Effector CD8-positive, alpha-beta T cell (primary cell): ENCODE results near the gene C12orf43.
"Not testable (repeated sequence)": the region's sequence is repeated elsewhere in the genome, so short reads cannot be mapped to it uniquely, and the experiment has no call there.

Experiments
- DNase-seq: peaks from one replicate; lab custom pipeline; 2025; lab: John Stamatoyannopoulos, UW
- total RNA-seq, 4 experiments: gene quantifications; one replicate each; lab custom pipeline; 2026; lab: John Stamatoyannopoulos, UW

C12orf43 gene, protein sequence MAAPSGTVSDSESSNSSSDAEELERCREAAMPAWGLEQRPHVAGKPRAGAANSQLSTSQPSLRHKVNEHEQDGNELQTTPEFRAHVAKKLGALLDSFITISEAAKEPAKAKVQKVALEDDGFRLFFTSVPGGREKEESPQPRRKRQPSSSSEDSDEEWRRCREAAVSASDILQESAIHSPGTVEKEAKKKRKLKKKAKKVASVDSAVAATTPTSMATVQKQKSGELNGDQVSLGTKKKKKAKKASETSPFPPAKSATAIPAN
- 22.5 to 40.0 (median 28.1) reads per million in 4 experiments for total RNA-seq

DNA sequence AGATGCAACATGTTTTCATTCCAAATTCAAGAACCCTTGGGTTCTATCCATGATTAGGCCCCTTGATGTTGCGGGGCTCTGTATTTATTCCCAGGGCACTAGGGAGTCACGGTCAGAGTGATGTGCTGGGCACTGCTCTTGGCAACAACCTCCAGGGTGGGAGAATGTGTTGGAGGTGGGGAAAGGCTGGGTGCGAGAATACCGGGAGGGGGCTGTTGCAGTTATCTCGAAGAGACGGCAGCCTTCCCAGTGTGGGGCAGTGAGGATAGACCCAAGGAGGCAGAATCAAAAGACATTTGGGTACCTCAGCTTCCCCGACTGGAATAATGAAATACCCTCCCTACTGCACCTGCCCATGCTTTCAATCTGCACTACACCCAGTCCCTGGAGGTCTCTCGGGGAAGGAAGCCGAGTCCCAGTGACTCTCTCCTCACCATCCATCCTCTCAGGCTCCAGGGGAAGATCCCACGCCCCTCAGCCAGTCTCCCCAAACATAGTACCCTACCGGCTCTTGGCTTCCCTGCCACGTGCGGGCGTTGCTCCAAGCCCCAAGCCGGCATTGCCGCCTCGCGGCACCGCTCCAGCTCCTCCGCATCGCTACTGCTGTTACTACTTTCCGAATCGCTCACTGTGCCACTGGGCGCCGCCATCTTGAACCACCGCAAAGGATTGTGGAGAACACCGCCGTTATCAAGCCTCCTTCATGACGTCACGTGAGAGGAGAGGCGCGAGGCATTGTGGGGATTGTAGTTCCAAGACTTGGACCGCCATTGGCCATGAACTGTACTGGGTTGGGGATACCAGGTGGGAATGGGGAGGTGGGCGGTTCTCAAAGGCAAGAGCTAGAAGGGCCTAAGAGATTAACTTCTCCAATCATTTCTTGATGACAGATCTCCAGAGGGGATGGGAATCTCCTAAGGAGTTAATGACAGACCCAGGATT lies at the start of gene C12orf43:
TSS of gene C12orf43 (minus strand) at position 663 of the 942 bp plus-strand sequence. CDS start at position 650, 13 bp downstream.
- DNase-seq = peak; percentile 86

GRCh38 chr12:121065345-121065744 lies 49.1 kb upstream of the C12orf43 start:
- no peak for DNase-seq

DNA sequence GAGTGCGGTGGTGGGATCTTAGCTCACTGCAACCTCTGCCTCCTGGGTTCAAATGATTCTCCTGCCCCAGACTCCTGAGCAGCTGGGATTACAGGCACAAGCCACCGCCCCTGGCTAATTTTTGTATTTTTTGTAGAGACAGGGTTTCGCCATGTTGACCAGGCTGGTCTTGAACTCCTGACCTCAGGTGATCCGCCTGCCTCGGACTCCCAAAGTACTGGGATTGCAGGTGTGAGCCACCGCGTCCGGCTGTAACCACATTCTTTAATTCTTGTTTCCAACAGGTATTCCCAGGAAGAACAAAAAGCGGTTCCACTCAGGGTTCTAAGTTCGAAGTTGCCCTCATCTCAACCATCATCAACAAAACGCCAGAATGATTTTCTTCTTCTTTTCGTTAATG lies 48.3 kb upstream of the C12orf43 start:
- DNase-seq = not testable (repeated sequence)

GRCh38 chr12:121064116-121064515 lies 47.8 kb upstream of the C12orf43 start:
- no peak for DNase-seq

GRCh38 chr12:121062391-121063045 lies 46.2 kb upstream of the C12orf43 start:
- DNase-seq = no peak

DNA sequence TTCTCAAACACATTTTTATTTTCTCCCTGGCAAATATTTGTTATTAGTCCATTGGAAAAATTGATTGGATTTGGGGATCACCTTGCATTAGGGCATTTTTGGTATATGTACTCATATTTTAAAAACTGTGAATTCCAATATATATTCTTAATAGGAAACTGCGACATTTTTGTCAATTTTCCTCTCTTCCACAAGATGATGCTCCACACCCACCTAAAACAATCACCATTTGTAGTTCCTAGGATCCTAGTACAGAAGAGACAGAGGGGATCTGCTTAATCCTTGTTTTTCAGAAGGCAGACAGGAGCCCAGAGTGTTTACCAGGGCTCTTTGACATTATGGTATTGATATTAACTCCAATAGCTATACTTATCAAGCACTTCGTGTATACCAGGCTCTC lies 45.5 kb upstream of the C12orf43 start:
- DNase-seq = no peak

DNA sequence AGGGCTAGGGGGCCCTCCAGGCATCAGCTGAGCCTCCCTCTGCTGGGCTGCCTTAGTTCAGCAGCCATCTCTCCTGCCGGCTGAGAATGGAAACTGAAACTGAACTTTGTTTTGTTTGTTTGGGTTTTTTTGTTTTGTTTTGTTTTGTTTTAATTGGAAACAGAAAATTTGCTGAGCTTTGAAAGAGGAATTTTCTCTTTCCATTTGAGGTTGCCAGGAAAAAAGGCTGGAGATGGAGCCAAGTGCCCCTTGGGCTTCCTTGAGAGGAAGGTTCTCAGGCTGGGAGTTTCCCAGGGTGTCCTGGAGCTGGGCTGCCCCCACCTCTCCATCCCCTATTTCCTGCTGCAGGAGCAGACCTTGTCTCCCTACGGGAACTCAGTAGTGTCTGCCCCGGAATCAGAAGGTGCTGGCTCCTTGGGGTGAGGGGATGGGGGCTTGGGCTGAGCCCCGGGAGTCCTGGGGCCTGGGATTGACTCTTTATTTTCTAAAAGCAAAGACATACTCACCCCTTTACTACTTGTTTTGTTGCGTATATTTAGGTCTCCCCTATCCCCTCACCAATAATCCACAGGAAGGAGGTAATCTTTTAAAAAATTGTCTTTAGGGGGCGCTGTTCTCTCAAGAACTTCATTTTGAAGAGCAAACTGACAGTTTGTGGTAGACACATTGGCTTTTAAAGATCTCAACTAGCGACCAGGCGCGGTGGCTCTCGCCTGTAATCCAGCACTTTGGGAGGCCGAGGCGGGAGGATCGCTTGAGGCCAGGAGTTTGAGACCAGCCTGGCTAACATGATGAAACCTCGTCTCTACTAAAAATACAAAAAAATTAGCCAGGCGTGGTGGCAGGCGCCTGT lies 44.1 kb upstream of the C12orf43 start:
- peak; percentile 7 for DNase-seq

GRCh38 chr12:121059031-121059898 lies 43.0 kb upstream of the C12orf43 start:
- DNase-seq = no peak

DNA sequence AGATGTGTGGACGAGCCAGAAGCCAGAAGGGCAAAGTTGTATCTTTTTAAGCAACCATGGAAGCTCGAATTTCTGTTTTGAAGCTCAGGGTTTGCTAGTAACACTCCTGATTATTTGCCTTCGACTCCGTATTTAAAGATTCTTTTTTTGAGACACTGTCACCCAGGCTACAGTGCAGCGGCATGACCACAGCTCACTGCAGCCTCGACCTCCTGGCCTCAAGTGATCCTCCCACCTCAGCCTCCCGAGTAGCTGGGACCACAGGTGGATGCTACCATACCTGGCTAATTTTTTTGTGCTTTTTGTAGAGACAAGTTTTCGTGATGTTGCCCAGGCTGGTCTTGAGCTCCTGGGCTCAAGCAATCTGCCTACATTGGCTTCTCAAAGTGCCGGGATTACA lies 41.5 kb upstream of the C12orf43 start:
- DNase-seq = no peak

DNA sequence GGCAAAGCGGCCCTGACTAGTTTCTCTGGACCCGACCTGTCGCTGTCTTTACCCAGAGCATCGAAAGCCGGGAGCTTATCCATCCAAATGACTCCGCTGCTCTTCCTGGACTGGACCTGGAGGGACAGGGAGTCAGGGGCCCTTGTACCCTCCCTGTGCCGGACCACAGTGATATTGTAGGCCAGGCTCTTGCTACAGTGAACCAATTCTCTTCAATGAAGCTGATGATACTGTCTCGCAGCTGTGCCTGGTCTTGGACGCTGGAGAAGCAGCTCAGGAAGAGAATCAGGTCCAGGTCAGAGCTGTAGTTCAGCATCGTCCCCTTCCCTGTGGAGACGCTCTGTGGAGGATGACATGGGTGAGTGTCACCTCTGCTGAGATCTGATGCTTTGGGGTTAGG lies 37.4 kb upstream of the C12orf43 start:
- DNase-seq = no peak

DNA sequence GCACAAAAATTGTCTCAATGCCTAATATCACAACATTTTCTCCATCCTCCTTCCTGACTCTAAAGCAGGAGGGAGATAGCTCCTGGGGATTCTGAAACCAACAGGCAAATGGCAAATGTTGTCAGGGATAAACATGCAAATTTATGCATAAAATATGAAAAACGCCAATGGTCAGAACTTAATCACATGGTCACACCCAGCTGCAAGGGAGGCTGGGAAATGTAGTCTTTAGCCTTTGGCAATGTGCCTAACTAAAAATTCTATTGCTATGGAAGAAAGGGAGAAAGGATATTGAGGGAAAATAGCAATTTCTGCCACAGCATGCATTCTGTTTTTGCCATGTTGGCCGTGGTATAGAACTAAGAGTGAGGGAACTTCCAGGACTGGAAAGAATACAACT lies 34.4 kb upstream of the C12orf43 start:
- no peak for DNase-seq

DNA sequence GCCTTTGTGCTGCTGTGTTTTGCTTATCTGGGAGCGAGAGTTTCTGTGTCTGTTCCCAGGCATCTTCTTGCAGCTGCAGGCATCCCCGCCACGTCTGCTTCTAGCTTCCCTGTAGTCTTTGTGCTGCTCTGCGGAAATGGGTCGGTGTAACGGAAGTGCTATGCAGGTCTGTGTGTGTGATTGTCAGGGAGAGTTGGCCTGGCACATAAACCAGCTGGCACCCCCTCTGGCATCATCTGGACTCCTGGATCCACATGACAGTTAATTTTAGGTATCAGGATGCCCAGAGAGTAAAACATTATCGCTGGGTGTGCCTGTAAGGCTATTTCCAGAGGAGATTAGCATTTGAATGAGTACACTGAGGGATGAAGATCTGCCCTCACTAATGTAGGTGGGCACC lies 32.2 kb upstream of the C12orf43 start:
- DNase-seq = no peak

- not testable (repeated sequence) for DNase-seq
Measured at GRCh38 chr12:121047400-121047799, 31.1 kb upstream of the C12orf43 start.

- no peak for DNase-seq
Measured at GRCh38 chr12:121043067-121043466, 26.8 kb upstream of the C12orf43 start.

GRCh38 chr12:121038861-121039668 lies 22.8 kb upstream of the C12orf43 start, which contains the start of gene OASL:
TSS of gene OASL (minus strand) at chr12:121039246. CDS start at chr12:121038971, 275 bp downstream.
- DNase-seq = peak; percentile 18

- DNase-seq = no peak
Measured at GRCh38 chr12:121036810-121037326, 20.6 kb upstream of the C12orf43 start.

GRCh38 chr12:121034616-121035305 lies 18.5 kb upstream of the C12orf43 start:
- DNase-seq = no peak

GRCh38 chr12:121033625-121034349 lies 17.5 kb upstream of the C12orf43 start:
- no peak for DNase-seq
